Keratinocyte (primary cell): ENCODE data around the gene HOXA10. TPM values are rescaled to one million over a fixed set of nuclear protein-coding genes. Genes with fewer than 3 reads are reported as not detected.

Source experiments
- DNase-seq: peaks from one replicate; pipeline ENCODE4 v3.0.0-alpha.2; 2011; ENCODE audit warnings: low read depth, missing footprints, low spot score
- FAIRE-seq: peaks from 2 replicates; lab custom pipeline; 2011; peaks lifted over from hg19 to GRCh38; lab: Jason Lieb, UNC
- H2AFZ ChIP-seq: 2 replicates; pipeline ENCODE4 v1.6.0; 2012; ENCODE audit warnings: low read length, control low read depth, inconsistent platforms; ENCODE audit not compliant: control insufficient read depth
- H3K27ac ChIP-seq: 2 replicates; pipeline ENCODE4 v1.5.1; 2011; ENCODE audit warnings: low read length; ENCODE audit not compliant: control insufficient read depth, insufficient read depth
- H3K27me3 ChIP-seq: 3 replicates; pipeline ENCODE4 v1.6.0; 2011; ENCODE audit warnings: low read length; ENCODE audit not compliant: control insufficient read depth, insufficient read depth; ENCODE audit errors: extremely low read depth
- H3K36me3 ChIP-seq, 2 experiments: 2 replicates in 1 of 2; 3 replicates in 1 of 2; pipeline ENCODE4 v1.5.1; 2011; ENCODE audit warnings: low read length in 2 of 2, mild to moderate bottlenecking in 1 of 2; ENCODE audit not compliant: control insufficient read depth in 2 of 2, insufficient read depth in 2 of 2; ENCODE audit errors: extremely low read depth in 1 of 2
- H3K4me1 ChIP-seq: 3 replicates; pipeline ENCODE4 v1.5.1; 2011; ENCODE audit warnings: low read length; ENCODE audit not compliant: control insufficient read depth, insufficient read depth; ENCODE audit errors: extremely low read depth
- H3K4me2 ChIP-seq: 3 replicates; pipeline ENCODE4 v1.6.0; 2011; ENCODE audit warnings: low read depth, low read length; ENCODE audit not compliant: control insufficient read depth, insufficient read depth; ENCODE audit errors: extremely low read depth
- H3K4me3 ChIP-seq, 3 experiments: fragments of 200-600 bp in 1 of 3; sonication (generic) in 1 of 3; 2 replicates in 2 of 3; 3 replicates in 1 of 3; pipeline ENCODE4 v1.5.1; 2011 to 2016; ENCODE audit warnings: low read length in 3 of 3, mild to moderate bottlenecking in 3 of 3, control low read depth in 2 of 3, inconsistent platforms in 1 of 3, low read depth in 1 of 3, mixed read lengths in 1 of 3, mixed run types in 1 of 3, moderate library complexity in 1 of 3; ENCODE audit not compliant: control insufficient read depth in 2 of 3, insufficient read depth in 2 of 3; ENCODE audit errors: extremely low read depth in 1 of 3
- H3K79me2 ChIP-seq: 2 replicates; pipeline ENCODE4 v1.6.0; 2012; ENCODE audit warnings: low read length; ENCODE audit not compliant: control insufficient read depth, insufficient read depth
- H3K9ac ChIP-seq: 3 replicates; pipeline ENCODE4 v1.6.0; 2011; ENCODE audit warnings: low read length; ENCODE audit not compliant: control insufficient read depth, insufficient read depth; ENCODE audit errors: extremely low read depth
- H3K9me1 ChIP-seq: 3 replicates; pipeline ENCODE4 v1.6.0; 2011; ENCODE audit warnings: low read length; ENCODE audit not compliant: control insufficient read depth, insufficient read depth; ENCODE audit errors: extremely low read depth
- H3K9me3 ChIP-seq: 2 replicates; pipeline ENCODE4 v1.5.1; 2012; ENCODE audit warnings: low read depth, low read length; ENCODE audit not compliant: control insufficient read depth
- H4K20me1 ChIP-seq: 3 replicates; pipeline ENCODE4 v1.6.0; 2011; ENCODE audit warnings: low read length; ENCODE audit not compliant: control insufficient read depth, insufficient read depth; ENCODE audit errors: extremely low read depth
- CTCF ChIP-seq, 3 experiments: IDR thresholded peaks in 1 of 3; conservative IDR thresholded peaks in 1 of 3; optimal IDR thresholded peaks in 1 of 3; 2 replicates in 2 of 3; 3 replicates in 1 of 3; pipeline versions ENCODE3 to v1.5.1; 2011; ENCODE audit warnings: low read length in 3 of 3, mild to moderate bottlenecking in 3 of 3, moderate library complexity in 2 of 3, control low read depth in 1 of 3, inconsistent platforms in 1 of 3; ENCODE audit not compliant: insufficient read depth in 2 of 3; ENCODE audit errors: extremely low read depth in 1 of 3
- EZH2 ChIP-seq: IDR thresholded peaks from one replicate; pipeline ENCODE4 v1.6.1; 2012; ENCODE audit warnings: inconsistent platforms, mild to moderate bottlenecking, low read length, moderate library complexity
- dilution Hi-C: fragments of 300-500 bp; cut with MboI; formaldehyde crosslinking; loops from one replicate; pipeline ENCODE4 v1.7.0; 2020; ENCODE audit warnings: low sequenced_read_pairs; ENCODE audit not compliant: extremely low pct_ligation_motif_present
- polyA plus RNA-seq, 5 experiments: library from polyadenylated mRNA; depleted of rRNA in 3 of 5; stranded (reverse) in 3 of 5; stranded (forward) in 1 of 5; unstranded in 1 of 5; fragments of >200 nt; gene quantifications; 1 replicate in 1 of 5; 2 replicates in 3 of 5; 3 replicates in 1 of 5; pipeline versions ENCODE4 v1.2.1 to v1.2.3, GENCODE V29; 2011 to 2012; ENCODE audit warnings: missing spikeins in 2 of 5, low read depth in 1 of 5, low replicate concordance in 1 of 5

Gene HOXA10
- polyA plus RNA-seq, 1 donor (not counting 4 experiments of a cell fraction or from before 2014, with no cell fraction given) = 2.4 TPM

- no peak for TF ChIP-seq CTCF (optimal IDR thresholded peaks at IDR 0.05 in 1 of 3, IDR thresholded peaks at IDR 0.05 in 1 of 3, conservative IDR thresholded peaks at IDR 0.05 in 1 of 3; ENCODE audit: extremely low read depth in 1 of 3, insufficient read depth in 2 of 3, low read length in 3 of 3)
- no peak for TF ChIP-seq EZH2
- no peak overlapping the region for H3K27ac ChIP-seq
- H3K9me1 ChIP-seq = no peaks in the 10 kb centered on the region
- no peaks in the 10 kb centered on the region for H3K79me2 ChIP-seq
- H3K36me3 ChIP-seq = peaks cover 0 to 4% of the 10 kb centered on the region in 2 experiments
- dilution Hi-C loops = no loop called here
- no peaks in the 10 kb centered on the region for H4K20me1 ChIP-seq
- DNase-seq = no peak
- no peaks in the 10 kb centered on the region for H3K9me3 ChIP-seq
- no peak overlapping the region for H3K4me2 ChIP-seq
- no peak overlapping the region for H3K9ac ChIP-seq
- no peak overlapping the region for H2AFZ ChIP-seq
- no peak overlapping the region for H3K4me3 ChIP-seq
- H3K27me3 ChIP-seq = no peaks in the 10 kb centered on the region
- H3K4me1 ChIP-seq = peaks cover under 1% of the 10 kb centered on the region
- no peak for FAIRE-seq
Measured at GRCh38 chr7:27125986-27126394, 48.1 kb downstream of the HOXA10 start.

- no peaks in the 10 kb centered on the region for H4K20me1 ChIP-seq
- no peaks in the 10 kb centered on the region for H3K9me3 ChIP-seq
- H3K9me1 ChIP-seq = no peaks in the 10 kb centered on the region
- no peak overlapping the region for H3K4me3 ChIP-seq
- no peak for TF ChIP-seq CTCF (optimal IDR thresholded peaks at IDR 0.05 in 1 of 3, IDR thresholded peaks at IDR 0.05 in 1 of 3, conservative IDR thresholded peaks at IDR 0.05 in 1 of 3; ENCODE audit: extremely low read depth in 1 of 3, insufficient read depth in 2 of 3, low read length in 3 of 3)
- no peak for TF ChIP-seq EZH2
- no peak overlapping the region for H3K27ac ChIP-seq
- H3K36me3 ChIP-seq = peaks cover 0 to 4% of the 10 kb centered on the region in 2 experiments
- no peaks in the 10 kb centered on the region for H3K27me3 ChIP-seq
- no peak overlapping the region for H3K9ac ChIP-seq
- dilution Hi-C loops = no loop called here
- no peak overlapping the region for H2AFZ ChIP-seq
- FAIRE-seq = no peak
- H3K4me1 ChIP-seq = no peaks in the 10 kb centered on the region
- no peaks in the 10 kb centered on the region for H3K79me2 ChIP-seq
- H3K4me2 ChIP-seq = no peak overlapping the region
- no peak for DNase-seq
Measured at GRCh38 chr7:27124902-27125689, 49.0 kb downstream of the HOXA10 start.
